GM23338 (cell line): ENCODE results near the gene CYFIP1. TPM values are rescaled to one million over a fixed set of nuclear protein-coding genes. Genes with fewer than 3 reads are reported as not detected.

ENCODE experiments used
- ATAC-seq: fragments of 200-7000 bp; cut with Tn5 transposase; 3 replicates; pipeline ENCODE4 v1.9.1; 2020
- DNase-seq: peaks from one replicate; pipeline ENCODE4 v3.0.0-alpha.2; 2015; ENCODE audit warnings: low spot score
- H2AFZ ChIP-seq: fragments of 200-600 bp; sonication (generic); 2 replicates; pipeline ENCODE4 v1.8.0; 2016; ENCODE audit warnings: antibody characterized with exemption, mild to moderate bottlenecking, moderate library complexity
- H3F3A ChIP-seq: fragments of 200-600 bp; sonication (generic); replicated peaks from 2 replicates; pipeline ENCODE4 v1.8.0; 2017; ENCODE audit warnings: antibody characterized with exemption, mixed run types, low read depth
- H3K27ac ChIP-seq: fragments of 200-600 bp; sonication (generic); 2 replicates; pipeline ENCODE4 v1.6.1; 2016; ENCODE audit warnings: low read depth
- H3K27me3 ChIP-seq: fragments of 200-600 bp; sonication (generic); 2 replicates; pipeline ENCODE4 v1.8.0; 2016; ENCODE audit warnings: mild to moderate bottlenecking, mixed run types, moderate library complexity; ENCODE audit not compliant: insufficient read depth
- H3K36me3 ChIP-seq: fragments of 200-600 bp; sonication (generic); 2 replicates; pipeline ENCODE4 v1.8.0; 2016; ENCODE audit warnings: mild to moderate bottlenecking; ENCODE audit not compliant: insufficient read depth
- H3K4me1 ChIP-seq: fragments of 200-600 bp; sonication (generic); 2 replicates; pipeline ENCODE4 v1.8.0; 2016; ENCODE audit warnings: mild to moderate bottlenecking, moderate library complexity; ENCODE audit not compliant: insufficient read depth
- H3K4me2 ChIP-seq: fragments of 200-600 bp; sonication (generic); 2 replicates; pipeline ENCODE4 v1.7.1; 2017; ENCODE audit warnings: mixed run types
- H3K4me3 ChIP-seq: fragments of 200-600 bp; sonication (generic); 2 replicates; pipeline ENCODE4 v1.6.1; 2016; ENCODE audit warnings: mixed run types
- H3K79me2 ChIP-seq: fragments of 200-600 bp; sonication (generic); replicated peaks from 2 replicates; pipeline ENCODE4 v1.8.0; 2017; ENCODE audit warnings: mild to moderate bottlenecking; ENCODE audit not compliant: insufficient read depth
- H3K9me2 ChIP-seq: fragments of 200-600 bp; sonication (generic); 2 replicates; pipeline ENCODE4 v1.8.0; 2017; ENCODE audit not compliant: insufficient read depth
- H4K20me1 ChIP-seq: fragments of 200-600 bp; sonication (generic); replicated peaks from 2 replicates; pipeline ENCODE4 v1.8.0; 2017; ENCODE audit warnings: mild to moderate bottlenecking; ENCODE audit not compliant: insufficient read depth
- H3K27ac Mint-ChIP-seq: 2 replicates; pipeline ENCODE4 v1.8.0; 2020; ENCODE audit warnings: inconsistent platforms, mild to moderate bottlenecking, moderate library complexity, mixed read lengths
- H3K27me3 Mint-ChIP-seq: 3 replicates; pipeline ENCODE4 v1.8.0; 2022; ENCODE audit warnings: low read depth, mild to moderate bottlenecking, moderate library complexity, mixed read lengths, inconsistent platforms; ENCODE audit not compliant: insufficient read depth, poor library complexity
- H3K36me3 Mint-ChIP-seq: 3 replicates; pipeline ENCODE4 v1.8.0; 2021; ENCODE audit warnings: low read depth, mild to moderate bottlenecking, inconsistent platforms, moderate library complexity, mixed read lengths
- H3K4me1 Mint-ChIP-seq: 3 replicates; pipeline ENCODE4 v1.8.0; 2020; ENCODE audit warnings: mild to moderate bottlenecking, inconsistent platforms, mixed read lengths
- H3K4me3 Mint-ChIP-seq: 3 replicates; pipeline ENCODE4 v1.8.0; 2021; ENCODE audit warnings: moderate library complexity, mild to moderate bottlenecking, inconsistent platforms, mixed read lengths
- H3K9me3 Mint-ChIP-seq: 3 replicates; pipeline ENCODE4 v1.8.0; 2020; ENCODE audit warnings: moderate library complexity, mild to moderate bottlenecking, inconsistent platforms, mixed read lengths
- CREB1 ChIP-seq: fragments of 250-450 bp; sonication (Bioruptor Pico); IDR thresholded peaks from 2 replicates; pipeline ENCODE4 v1.5.0; 2020; ENCODE audit warnings: low read depth, mild to moderate bottlenecking, moderate library complexity
- CTCF ChIP-seq, 2 experiments: fragments of 200-600 bp in 1 of 2; sonication (generic) in 1 of 2; conservative IDR thresholded peaks; 2 replicates each; pipeline versions ENCODE4 v1.5.1 to v1.6.1; 2016 to 2017; ENCODE audit warnings: antibody characterized with exemption in 2 of 2, low read depth in 2 of 2, mild to moderate bottlenecking in 2 of 2, moderate library complexity in 1 of 2
- ETS1 ChIP-seq: IDR thresholded peaks from 2 replicates; pipeline ENCODE4 v1.6.1; 2016; ENCODE audit warnings: antibody characterized with exemption
- EZH2 ChIP-seq: fragments of 200-600 bp; sonication (generic); IDR thresholded peaks from one replicate; pipeline ENCODE4 v1.8.0; 2017; ENCODE audit warnings: antibody characterized with exemption, mild to moderate bottlenecking, low read depth; ENCODE audit not compliant: unreplicated experiment
- EZH2phosphoT487 ChIP-seq: fragments of 200-600 bp; sonication (generic); IDR thresholded peaks from one replicate; pipeline ENCODE4 v1.8.1; 2018; ENCODE audit warnings: antibody characterized with exemption; ENCODE audit not compliant: unreplicated experiment
- JUNB ChIP-seq: IDR thresholded peaks from one replicate; pipeline ENCODE4 v1.6.1; 2016; ENCODE audit warnings: antibody characterized with exemption; ENCODE audit not compliant: unreplicated experiment
- NANOG ChIP-seq: IDR thresholded peaks from 2 replicates; pipeline ENCODE4 v1.6.1; 2016; ENCODE audit warnings: antibody characterized with exemption, borderline replicate concordance
- POLR2AphosphoS5 ChIP-seq: IDR thresholded peaks from 2 replicates; pipeline ENCODE4 v1.6.1; 2016; ENCODE audit warnings: antibody characterized with exemption, low read depth
- STAT1 ChIP-seq: IDR thresholded peaks from one replicate; pipeline ENCODE4 v1.6.1; 2016; ENCODE audit warnings: antibody characterized with exemption; ENCODE audit not compliant: unreplicated experiment
- ZNF114 ChIP-seq: fragments of 250-450 bp; sonication (Bioruptor Pico); IDR thresholded peaks from 2 replicates; pipeline ENCODE4 v1.5.0; 2020; ENCODE audit warnings: mild to moderate bottlenecking, moderate library complexity
- ZNF331 ChIP-seq: fragments of 250-450 bp; sonication (Bioruptor Pico); IDR thresholded peaks from 2 replicates; pipeline ENCODE4 v1.5.0; 2020; ENCODE audit warnings: low read depth, mild to moderate bottlenecking, moderate library complexity
- ZNF462 ChIP-seq: fragments of 250-450 bp; sonication (Bioruptor Pico); IDR thresholded peaks from 2 replicates; pipeline ENCODE4 v1.5.0; 2020; ENCODE audit warnings: mild to moderate bottlenecking, moderate library complexity
- polyA plus RNA-seq: library from polyadenylated mRNA; unstranded; fragments of >200 nt; fragmentation: Nextera tagmentation; extraction: Ambion mirVana; gene quantifications from 2 replicates; pipeline ENCODE4 v1.2.1, GENCODE V29; 2016
- total RNA-seq: library from RNA; depleted of rRNA; stranded (reverse); fragments of >200 nt; shearing (Covaris generic); gene quantifications from 2 replicates; pipeline ENCODE4 v1.2.3, GENCODE V29; 2014
- TF ChIP-seq, protein P1 (sequence below): IDR thresholded peaks from one replicate; pipeline ENCODE4 v1.6.1; 2018; ENCODE audit warnings: antibody characterized with exemption; ENCODE audit not compliant: unreplicated experiment

The CYFIP1 gene
- total and polyA plus RNA-seq, 2 experiments from 2014 or later: 20.0 to 73.9 TPM

- Histone ChIP-seq H3K27ac (no peak overlapping the region), H3K4me2 (no peak overlapping the region), H2AFZ (no peak overlapping the region), H3K36me3 (no peaks in the 10 kb centered on the region; the same call in 1 of the 2 replicates), H3K79me2 (peaks cover 22% of the 10 kb centered on the region), H3K27me3 (no peaks in the 10 kb centered on the region), H3F3A (no peaks in the 10 kb centered on the region), H3K4me1 (peaks cover 11% of the 10 kb centered on the region), H3K9me2 (no peaks in the 10 kb centered on the region), H3K4me3 (no peak overlapping the region), H4K20me1 (peaks cover 13% of the 10 kb centered on the region)
- H3K9me3 Mint-ChIP-seq: no peaks in the 10 kb centered on the region; the same call in 2 of the 3 replicates
- H3K4me1 Mint-ChIP-seq: peaks cover 31% of the 10 kb centered on the region
- TF ChIP-seq ZNF462 (CRISPR knock-in tag) (no peak), ETS1 (no peak), POLR2AphosphoS5 (no peak), STAT1 (no peak), CREB1 (CRISPR knock-in tag) (no peak), NANOG (no peak), CTCF (conservative IDR thresholded peaks at IDR 0.05; ENCODE audit: low read depth in 2 of 2) (no peak), EZH2 (no peak), ZNF114 (CRISPR knock-in tag) (no peak), ZNF331 (CRISPR knock-in tag) (no peak), EZH2phosphoT487 (no peak), JUNB (no peak)
- TF ChIP-seq, protein P1, sequence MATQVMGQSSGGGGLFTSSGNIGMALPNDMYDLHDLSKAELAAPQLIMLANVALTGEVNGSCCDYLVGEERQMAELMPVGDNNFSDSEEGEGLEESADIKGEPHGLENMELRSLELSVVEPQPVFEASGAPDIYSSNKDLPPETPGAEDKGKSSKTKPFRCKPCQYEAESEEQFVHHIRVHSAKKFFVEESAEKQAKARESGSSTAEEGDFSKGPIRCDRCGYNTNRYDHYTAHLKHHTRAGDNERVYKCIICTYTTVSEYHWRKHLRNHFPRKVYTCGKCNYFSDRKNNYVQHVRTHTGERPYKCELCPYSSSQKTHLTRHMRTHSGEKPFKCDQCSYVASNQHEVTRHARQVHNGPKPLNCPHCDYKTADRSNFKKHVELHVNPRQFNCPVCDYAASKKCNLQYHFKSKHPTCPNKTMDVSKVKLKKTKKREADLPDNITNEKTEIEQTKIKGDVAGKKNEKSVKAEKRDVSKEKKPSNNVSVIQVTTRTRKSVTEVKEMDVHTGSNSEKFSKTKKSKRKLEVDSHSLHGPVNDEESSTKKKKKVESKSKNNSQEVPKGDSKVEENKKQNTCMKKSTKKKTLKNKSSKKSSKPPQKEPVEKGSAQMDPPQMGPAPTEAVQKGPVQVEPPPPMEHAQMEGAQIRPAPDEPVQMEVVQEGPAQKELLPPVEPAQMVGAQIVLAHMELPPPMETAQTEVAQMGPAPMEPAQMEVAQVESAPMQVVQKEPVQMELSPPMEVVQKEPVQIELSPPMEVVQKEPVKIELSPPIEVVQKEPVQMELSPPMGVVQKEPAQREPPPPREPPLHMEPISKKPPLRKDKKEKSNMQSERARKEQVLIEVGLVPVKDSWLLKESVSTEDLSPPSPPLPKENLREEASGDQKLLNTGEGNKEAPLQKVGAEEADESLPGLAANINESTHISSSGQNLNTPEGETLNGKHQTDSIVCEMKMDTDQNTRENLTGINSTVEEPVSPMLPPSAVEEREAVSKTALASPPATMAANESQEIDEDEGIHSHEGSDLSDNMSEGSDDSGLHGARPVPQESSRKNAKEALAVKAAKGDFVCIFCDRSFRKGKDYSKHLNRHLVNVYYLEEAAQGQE: no peak
- H3K36me3 Mint-ChIP-seq: peaks cover 26% of the 10 kb centered on the region
- DNase-seq (no peak), ATAC-seq (no peak)
- no peak overlapping the region for H3K4me3 Mint-ChIP-seq
- H3K27me3 Mint-ChIP-seq: peaks cover 9% of the 10 kb centered on the region
- no peak overlapping the region for H3K27ac Mint-ChIP-seq
These were observed 35.5 kb downstream of the CYFIP1 start for GRCh38 chr15:22944651-22945050.
